ENCODE results near the gene PTPN20. TPM values are rescaled to one million over a fixed set of nuclear protein-coding genes. Genes with fewer than 3 reads are reported as not detected.

The PTPN20 gene
- total and polyA plus RNA-seq, 2 of the 8 experiments (the other 6 are each of a cell fraction or from before 2014, with no cell fraction given), result not detected

- no peak overlapping the region for H3K14ac ChIP-seq (ENCODE audit: insufficient read length)
- ChIA-PET POLR2A (ENCODE audit: partially characterized antibody) (interaction anchor here (1.1 kb wide), 1 partner anchor 11 kb away, joined by 3 read pairs; no protein-coding TSS in a partner anchor), CTCF (ENCODE audit: partially characterized antibody) (interaction anchor here (0.8 to 1.0 kb wide), 2 partner anchors 11 to 13 kb away, joined by 3 to 4 read pairs; no protein-coding TSS in a partner anchor)
- H3K18ac ChIP-seq (ENCODE audit: extremely low read depth, low read length), result no peak overlapping the region
- no peak overlapping the region for H2BK20ac ChIP-seq (ENCODE audit: low read length)
- no peak overlapping the region for H4K5ac ChIP-seq (ENCODE audit: insufficient read length, low read depth, low read length)
- TF ChIP-seq USF2 (IDR thresholded peaks at IDR 0.05; ENCODE audit: low read length), result no peak
- no peak for TF ChIP-seq JUN (IDR thresholded peaks at IDR 0.05; ENCODE audit: low read depth, low read length)
- no peak for TF ChIP-seq KDM4A (IDR thresholded peaks at IDR 0.05; ENCODE audit: low read depth, low read length, severe bottlenecking)
- TF ChIP-seq POLR2AphosphoS5 (IDR thresholded peaks at IDR 0.05; ENCODE audit: low read depth, low read length), result no peak
- no peak for TF ChIP-seq SP4 (IDR thresholded peaks at IDR 0.05; ENCODE audit: low read length)
- no peak for TF ChIP-seq RBBP5 (IDR thresholded peaks at IDR 0.05; ENCODE audit: borderline replicate concordance, low read depth, low read length)
- FAIRE-seq (no peak), DNase-seq (ENCODE audit: low read depth in 1 of 2, low spot score in 2 of 2) (no peak)
- H4K91ac ChIP-seq (replicated peaks; ENCODE audit: insufficient read length, low read length), result no peak overlapping the region
- H3K56ac ChIP-seq (replicated peaks; ENCODE audit: insufficient read length, low read depth, low read length), result no peak overlapping the region
- H2BK12ac ChIP-seq (ENCODE audit: low read depth, low read length), result no peak overlapping the region
- no peak overlapping the region for H3K4me3 ChIP-seq (ENCODE audit: extremely low read depth in 1 of 4, insufficient read depth in 2 of 4, low read depth in 3 of 4, low read length in 4 of 4)
- H3K9me3 ChIP-seq (ENCODE audit: insufficient read depth in 2 of 2, low read depth in 1 of 2, low read length in 1 of 2), result no peaks in the 10 kb centered on the region
- H2AFZ ChIP-seq (ENCODE audit: low read length), result no peak overlapping the region
- H4K20me1 ChIP-seq (replicated peaks in 1 of 2; ENCODE audit: control insufficient read depth in 1 of 2, insufficient read depth in 2 of 2, low read length in 2 of 2), result no peaks in the 10 kb centered on the region
- H3K79me1 ChIP-seq (ENCODE audit: low read depth, low read length), result no peaks in the 10 kb centered on the region
- no peak overlapping the region for H3K4ac ChIP-seq (replicated peaks; ENCODE audit: insufficient read length, low read depth, low read length)
- no peaks in the 10 kb centered on the region for H3K36me3 ChIP-seq (ENCODE audit: control insufficient read depth in 2 of 4, insufficient read depth in 4 of 4, low read length in 3 of 4)
- H3K4me2 ChIP-seq (ENCODE audit: insufficient read depth in 1 of 2, low read depth in 2 of 2, low read length in 2 of 2), result no peak overlapping the region
- H3K9ac ChIP-seq (replicated peaks in 1 of 4; ENCODE audit: extremely low read depth in 1 of 4, low read depth in 3 of 4, low read length in 3 of 4), result no peak overlapping the region
- H3K79me2 ChIP-seq (ENCODE audit: control insufficient read depth in 1 of 2, insufficient read depth in 2 of 2, low read length in 2 of 2), result no peaks in the 10 kb centered on the region
- H3K27ac ChIP-seq (ENCODE audit: low read depth, low read length), result no peak overlapping the region
- no peaks in the 10 kb centered on the region; the same call in 1 of the 2 replicates for H3K23me2 ChIP-seq (ENCODE audit: low read depth, low read length)
- H3K23ac ChIP-seq (ENCODE audit: insufficient read length), result no peak overlapping the region
- 85% methylated on average over 2 of the region's 2 CpGs; no CpG with 5 or more reads in 1 of the 2 experiments for WGBS, 2 experiments (ENCODE audit: extremely low coverage in 1 of 2, insufficient coverage in 1 of 2, insufficient read length in 1 of 2, insufficient replicate concordance in 2 of 2, low coverage in 1 of 2, low lambda C conversion rate in 2 of 2, missing lambda C conversion rate in 1 of 2)
- H2BK5ac ChIP-seq (ENCODE audit: low read depth, low read length), result no peak overlapping the region
- H2BK120ac ChIP-seq (replicated peaks; ENCODE audit: low read depth, low read length), result no peak overlapping the region
- H3K27me3 ChIP-seq (replicated peaks in 1 of 4; ENCODE audit: control insufficient read depth in 3 of 4, extremely low read depth in 1 of 4, insufficient read depth in 3 of 4, low read length in 3 of 4), result no peaks in the 10 kb centered on the region
- H2AK5ac ChIP-seq (ENCODE audit: low read depth, low read length), result no peak overlapping the region
- no peaks in the 10 kb centered on the region for H3K4me1 ChIP-seq (replicated peaks in 1 of 4; ENCODE audit: control insufficient read depth in 3 of 4, insufficient read depth in 4 of 4, low read length in 3 of 4)
- no peak overlapping the region for H2BK15ac ChIP-seq (ENCODE audit: low read length)
- H4K8ac ChIP-seq (ENCODE audit: extremely low read depth, insufficient read depth, low read length), result no peak overlapping the region
Observed at GRCh38 chr10:47018026-47018735, 107.0 kb downstream of the PTPN20 start.
